Retina (tissue), 1 donor: ENCODE measurements around the gene PRLHR.

Experiments
- DNase-seq: peaks from one replicate; pipeline ENCODE4 v3.0.0-alpha.2; 2016

Gene PRLHR

GRCh38 chr10:118551535-118552100 is 43.8 kb downstream of the PRLHR start:
- DNase-seq = no peak

DNA sequence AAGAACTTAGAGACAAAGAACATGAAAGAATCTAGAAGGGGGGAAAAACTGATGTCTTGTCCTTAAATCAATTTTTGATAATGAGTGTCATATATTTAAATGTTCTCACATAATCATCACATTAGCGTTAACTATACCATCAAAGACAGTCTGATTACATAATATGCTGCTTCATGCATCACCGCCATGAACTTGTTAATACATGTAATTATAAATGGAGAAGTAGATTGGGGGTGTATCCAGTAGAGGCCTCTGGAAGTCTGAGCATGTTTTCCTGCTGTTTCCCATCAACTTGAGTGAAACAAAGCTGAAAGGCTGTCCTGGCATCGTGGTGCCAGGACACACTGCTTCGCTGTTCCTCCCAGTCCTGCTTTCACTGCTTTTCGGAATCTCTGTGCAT is 48.2 kb downstream of the PRLHR start:
- no peak for DNase-seq

DNA sequence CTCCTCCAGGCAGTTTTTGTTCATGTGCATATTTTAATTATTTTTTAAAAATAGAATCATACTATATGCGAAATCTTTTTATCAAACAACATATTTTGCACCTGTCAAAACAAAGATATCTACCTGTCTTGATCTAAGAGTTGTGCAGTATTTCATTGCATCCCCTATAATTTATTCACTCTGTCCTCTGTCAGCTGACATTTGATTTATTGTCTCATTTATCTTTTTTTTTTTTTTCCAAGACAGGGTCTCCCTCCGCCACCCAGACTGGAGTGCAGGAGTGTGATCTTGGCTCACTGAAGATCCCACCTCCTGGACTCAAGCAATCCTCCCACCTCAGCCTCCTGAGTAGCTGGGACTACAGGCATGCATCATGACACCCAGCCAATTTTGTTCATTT is 49.0 kb downstream of the PRLHR start:
- DNase-seq = no peak

DNA sequence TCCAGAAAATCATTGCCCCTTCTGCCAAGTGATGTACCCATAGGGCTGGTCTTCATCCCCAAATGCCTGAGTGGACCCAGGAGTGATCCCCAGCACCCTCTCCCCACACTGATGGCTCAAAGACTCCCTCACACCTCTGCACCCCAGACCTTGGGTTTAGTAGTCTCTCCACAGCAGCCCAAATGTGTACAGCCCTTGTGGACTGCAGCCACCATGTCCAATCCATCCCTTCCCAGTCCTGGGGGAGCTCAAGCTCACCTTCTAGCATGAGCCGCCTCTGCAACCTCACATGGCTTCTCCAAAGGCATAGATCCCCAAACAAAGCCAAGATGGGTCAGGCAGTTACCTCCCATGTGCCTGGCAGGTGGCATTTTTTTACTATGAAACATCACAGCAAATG is 50.1 kb downstream of the PRLHR start:
- DNase-seq = no peak

- no peak for DNase-seq
Observed at GRCh38 chr10:118544401-118544948, 51.0 kb downstream of the PRLHR start.

GRCh38 chr10:118543714-118544400 is 51.6 kb downstream of the PRLHR start:
- peak; percentile 61 for DNase-seq

GRCh38 chr10:118542745-118543144 is 52.7 kb downstream of the PRLHR start:
- no peak for DNase-seq

DNA sequence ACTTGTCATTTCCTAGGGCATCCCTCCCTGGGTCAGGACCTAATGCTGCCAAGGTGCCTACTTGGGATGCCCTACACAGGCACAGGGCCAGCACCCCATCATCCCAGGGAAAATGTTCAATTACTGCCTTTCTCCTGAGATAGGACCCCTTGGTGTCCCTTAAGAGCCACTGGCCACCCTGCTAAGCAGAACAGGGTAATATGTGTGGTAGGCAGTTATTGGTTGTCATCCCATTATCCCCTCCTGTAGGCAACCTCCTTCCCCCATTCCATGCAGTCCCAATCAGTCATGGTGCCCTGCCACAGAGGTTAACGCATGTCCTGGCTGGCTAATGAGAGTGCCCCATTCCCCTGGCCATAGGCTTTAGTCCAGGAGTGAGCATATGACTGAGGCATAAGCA is 53.2 kb downstream of the PRLHR start:
- no peak for DNase-seq

- no peak for DNase-seq
Observed at GRCh38 chr10:118541718-118542117, 53.7 kb downstream of the PRLHR start.
